Esophagus muscularis mucosa (tissue), 4 donors: ENCODE measurements around the gene NDRG2. TPM values are rescaled to one million over a fixed set of nuclear protein-coding genes. Genes with fewer than 3 reads are reported as not detected.

Experiments
- DNase-seq: peaks from one replicate; pipeline ENCODE4 v3.0.0-alpha.2; 2017; ENCODE audit errors: extremely low spot score
- H3K27ac ChIP-seq, 4 donors: fragments of 200-600 bp; sonication (generic); replicated peaks in 1 of 4; 1 replicate in 3 of 4; 2 replicates in 1 of 4; pipeline ENCODE4 v1.5.1; 2016 to 2019; ENCODE audit warnings: mild to moderate bottlenecking in 1 of 4
- H3K27me3 ChIP-seq, 4 donors: fragments of 200-600 bp; sonication (generic); one replicate each; pipeline versions ENCODE4 v1.5.1 to v1.6.0; 2016 to 2019
- H3K36me3 ChIP-seq, 4 donors: fragments of 200-600 bp; sonication (generic); one replicate each; pipeline ENCODE4 v1.5.1; 2016 to 2019
- H3K4me1 ChIP-seq, 4 donors: fragments of 200-600 bp; sonication (generic); one replicate each; pipeline ENCODE4 v1.5.1; 2016 to 2019
- H3K4me3 ChIP-seq, 4 donors: fragments of 200-600 bp; sonication (generic); 1 replicate in 2 of 4; 2 replicates in 2 of 4; pipeline ENCODE4 v1.5.1; 2016 to 2019; ENCODE audit warnings: mild to moderate bottlenecking in 4 of 4, moderate library complexity in 1 of 4
- H3K9me3 ChIP-seq, 4 donors: fragments of 200-600 bp; sonication (generic); 1 replicate in 3 of 4; 2 replicates in 1 of 4; pipeline ENCODE4 v1.5.1; 2016 to 2019
- EP300 ChIP-seq: sonication (generic); formaldehyde crosslinking; IDR thresholded peaks from one replicate; pipeline ENCODE4 v1.6.1; 2017; ENCODE audit warnings: antibody characterized with exemption
- POLR2A ChIP-seq: fragments of 450-650 bp; IDR thresholded peaks from one replicate; pipeline ENCODE4 v1.6.1; 2017; ENCODE audit warnings: antibody characterized with exemption, moderate library complexity, mild to moderate bottlenecking, low read depth
- POLR2AphosphoS5 ChIP-seq, 2 donors: sonication (generic); formaldehyde crosslinking; IDR thresholded peaks; one replicate each; pipeline ENCODE4 v1.6.1; 2017; ENCODE audit warnings: antibody characterized with exemption in 2 of 2
- WGBS: methylation state at CpG from one replicate; pipeline ENCODE4 v1.1.5; 2018; 5-methylcytosine and 5-hydroxymethylcytosine counted together
- intact Hi-C: fragments of 100-400 bp; cut with DNase I; formaldehyde crosslinking; loops from one replicate; pipeline ENCODE4 v1.15.1; 2023
- total RNA-seq, 4 donors: library from RNA; depleted of rRNA; stranded (reverse); fragments of >200 nt; gene quantifications; one replicate each; pipeline versions ENCODE4 v1.1.0 to v1.2.1, GENCODE V29; 2016
- TF ChIP-seq, protein P1 (sequence below), 3 experiments: fragments of 200-600 bp in 2 of 3; fragments of 450-650 bp in 1 of 3; sonication (generic) in 2 of 3; IDR thresholded peaks; one replicate each; pipeline ENCODE4 v1.5.1; 2017 to 2019; ENCODE audit warnings: antibody characterized with exemption in 3 of 3, mild to moderate bottlenecking in 2 of 3, moderate library complexity in 1 of 3

Gene NDRG2
- total RNA-seq = 100 to 1,000 TPM; 175 to 222 (median 201) TPM

DNA sequence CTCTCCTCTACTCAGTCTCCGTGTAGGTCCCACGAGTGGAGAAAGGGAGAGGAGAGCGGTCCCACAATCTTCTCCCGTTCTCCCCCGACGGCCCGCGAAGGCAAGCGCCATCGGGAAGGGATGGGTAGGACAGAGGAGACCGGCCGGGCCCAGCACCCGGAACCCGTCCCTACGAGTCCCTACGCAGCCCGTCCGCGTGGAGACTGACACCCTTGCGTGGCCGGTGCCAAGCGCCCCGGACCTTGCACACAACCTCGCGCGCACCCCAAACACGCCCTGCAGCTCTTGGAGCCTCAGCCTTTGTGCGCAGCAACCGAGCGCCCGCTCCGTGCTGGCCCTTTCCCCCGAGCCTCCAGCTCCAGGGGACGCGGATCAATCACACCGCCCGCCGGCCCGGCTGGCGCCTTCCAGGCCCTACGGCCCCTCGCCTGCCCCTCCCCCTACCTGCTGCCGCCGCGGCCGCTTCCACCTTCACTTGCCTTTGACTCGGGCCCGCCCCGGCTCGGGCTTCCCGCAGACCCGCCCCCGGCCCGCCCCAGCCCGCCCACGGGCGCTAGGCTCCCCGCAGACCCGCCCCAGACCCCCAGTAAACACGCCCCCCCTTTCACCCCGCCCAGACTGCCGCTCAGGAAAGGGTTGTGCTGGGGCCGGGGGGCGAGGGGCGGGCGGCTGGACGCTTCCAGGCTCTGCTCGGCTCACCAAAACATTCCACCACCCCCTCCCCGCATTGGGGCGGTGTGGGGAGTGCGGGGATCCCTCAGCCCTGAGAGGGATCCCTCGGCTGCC lies at the start of gene NDRG2:
TSS of gene NDRG2 (minus strand) at position 477 of the 786 bp plus-strand sequence. CDS start 1,746 bp downstream, outside the sequence.
- Histone ChIP-seq H3K36me3 (peaks cover 9 to 27% (median 25%) of the 10 kb centered on the region in 4 donors), H3K27me3 (no peaks in the 10 kb centered on the region), H3K4me3 (peak within 1 kb of the TSS; percentile 77 to 95 (median 88)), H3K27ac (peak within 1 kb of the TSS; percentile 90 to 96 (median 95)), H3K9me3 (no peaks in the 10 kb centered on the region), H3K4me1 (peaks cover 31 to 62% (median 47%) of the 10 kb centered on the region in 4 donors)
- peak; percentile 51 to 68 for TF ChIP-seq POLR2AphosphoS5 (IDR thresholded peaks at IDR 0.05)
- TF ChIP-seq, protein P1, sequence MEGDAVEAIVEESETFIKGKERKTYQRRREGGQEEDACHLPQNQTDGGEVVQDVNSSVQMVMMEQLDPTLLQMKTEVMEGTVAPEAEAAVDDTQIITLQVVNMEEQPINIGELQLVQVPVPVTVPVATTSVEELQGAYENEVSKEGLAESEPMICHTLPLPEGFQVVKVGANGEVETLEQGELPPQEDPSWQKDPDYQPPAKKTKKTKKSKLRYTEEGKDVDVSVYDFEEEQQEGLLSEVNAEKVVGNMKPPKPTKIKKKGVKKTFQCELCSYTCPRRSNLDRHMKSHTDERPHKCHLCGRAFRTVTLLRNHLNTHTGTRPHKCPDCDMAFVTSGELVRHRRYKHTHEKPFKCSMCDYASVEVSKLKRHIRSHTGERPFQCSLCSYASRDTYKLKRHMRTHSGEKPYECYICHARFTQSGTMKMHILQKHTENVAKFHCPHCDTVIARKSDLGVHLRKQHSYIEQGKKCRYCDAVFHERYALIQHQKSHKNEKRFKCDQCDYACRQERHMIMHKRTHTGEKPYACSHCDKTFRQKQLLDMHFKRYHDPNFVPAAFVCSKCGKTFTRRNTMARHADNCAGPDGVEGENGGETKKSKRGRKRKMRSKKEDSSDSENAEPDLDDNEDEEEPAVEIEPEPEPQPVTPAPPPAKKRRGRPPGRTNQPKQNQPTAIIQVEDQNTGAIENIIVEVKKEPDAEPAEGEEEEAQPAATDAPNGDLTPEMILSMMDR (IDR thresholded peaks at IDR 0.05) = no peak
- no peak for TF ChIP-seq POLR2A
- TF ChIP-seq EP300 = no peak
- DNase-seq = peak; percentile 95
- WGBS = under 1% methylated on average over 33 of the region's 72 CpGs
- intact Hi-C loops = no loop called here

DNA sequence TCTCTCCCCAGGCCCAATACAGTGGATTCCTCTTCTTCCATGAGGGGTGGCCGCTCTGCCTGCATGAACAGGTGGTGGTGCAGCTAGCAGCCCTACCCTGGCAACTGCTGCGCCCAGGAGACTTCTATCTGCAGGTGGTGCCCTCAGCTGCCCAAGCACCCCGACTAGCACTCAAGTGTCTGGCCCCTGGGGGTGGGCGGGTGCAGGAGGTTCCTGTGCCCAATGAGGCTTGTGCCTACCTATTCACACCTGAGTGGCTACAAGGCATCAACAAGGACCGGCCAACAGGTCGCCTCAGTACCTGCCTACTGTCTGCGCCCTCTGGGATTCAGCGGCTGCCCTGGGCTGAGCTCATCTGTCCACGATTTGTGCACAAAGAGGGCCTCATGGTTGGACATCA lies 49.1 kb upstream of the NDRG2 start:
- no peak overlapping the region for H3K4me3 ChIP-seq
- TF ChIP-seq POLR2A (no peak), POLR2AphosphoS5 (IDR thresholded peaks at IDR 0.05) (no peak), EP300 (no peak)
- TF ChIP-seq, protein P1 (IDR thresholded peaks at IDR 0.05) = no peak
- no peak for DNase-seq
- no peaks in the 10 kb centered on the region for H3K9me3 ChIP-seq
- intact Hi-C loops = no loop called here
- H3K4me1 ChIP-seq = peaks cover 28 to 48% (median 43%) of the 10 kb centered on the region in 4 donors
- no peak overlapping the region for H3K27ac ChIP-seq
- H3K36me3 ChIP-seq = peaks cover 11 to 62% (median 58%) of the 10 kb centered on the region in 4 donors
- no peaks in the 10 kb centered on the region for H3K27me3 ChIP-seq
- WGBS = 90% methylated on average over 5 of the region's 9 CpGs

DNA sequence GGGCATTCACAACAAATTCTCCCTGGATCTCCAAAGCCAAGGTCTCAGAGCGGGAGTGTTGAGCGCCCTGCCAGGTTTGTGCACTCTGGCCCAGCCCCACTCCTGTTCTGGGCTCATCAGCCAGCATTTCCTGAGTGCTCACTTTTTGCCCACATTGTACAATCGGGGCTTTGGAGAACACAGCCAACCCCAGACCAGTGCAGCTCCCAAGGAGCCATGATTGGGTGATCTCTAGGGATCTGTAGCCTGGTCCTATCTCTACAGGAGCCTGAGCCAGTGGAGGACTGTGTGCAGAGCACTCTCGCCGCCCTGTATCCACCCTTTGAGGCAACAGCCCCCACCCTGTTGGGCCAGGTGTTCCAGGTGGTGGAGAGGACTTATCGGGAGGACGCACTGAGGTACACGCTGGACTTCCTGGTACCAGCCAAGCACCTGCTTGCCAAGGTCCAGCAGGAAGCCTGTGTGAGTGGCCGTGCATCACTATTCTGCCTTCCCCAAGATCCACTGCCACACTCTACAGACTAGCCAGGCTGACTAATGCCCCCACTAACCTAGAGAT lies 48.0 kb upstream of the NDRG2 start:
- H3K9me3 ChIP-seq = no peaks in the 10 kb centered on the region
- 81% methylated on average over 4 of the region's 9 CpGs for WGBS
- H3K27ac ChIP-seq = peak overlapping the region; percentile 88 to 90 (median 90)
- H3K4me3 ChIP-seq = no peak overlapping the region
- TF ChIP-seq, protein P1 (IDR thresholded peaks at IDR 0.05) = no peak
- no peak for TF ChIP-seq POLR2AphosphoS5 (IDR thresholded peaks at IDR 0.05)
- TF ChIP-seq EP300 = no peak
- no peak for TF ChIP-seq POLR2A
- H3K27me3 ChIP-seq = no peaks in the 10 kb centered on the region
- peaks cover 11 to 51% (median 48%) of the 10 kb centered on the region in 4 donors for H3K36me3 ChIP-seq
- intact Hi-C loops = no loop called here
- DNase-seq = no peak
- H3K4me1 ChIP-seq = peaks cover 33 to 56% (median 50%) of the 10 kb centered on the region in 4 donors

DNA sequence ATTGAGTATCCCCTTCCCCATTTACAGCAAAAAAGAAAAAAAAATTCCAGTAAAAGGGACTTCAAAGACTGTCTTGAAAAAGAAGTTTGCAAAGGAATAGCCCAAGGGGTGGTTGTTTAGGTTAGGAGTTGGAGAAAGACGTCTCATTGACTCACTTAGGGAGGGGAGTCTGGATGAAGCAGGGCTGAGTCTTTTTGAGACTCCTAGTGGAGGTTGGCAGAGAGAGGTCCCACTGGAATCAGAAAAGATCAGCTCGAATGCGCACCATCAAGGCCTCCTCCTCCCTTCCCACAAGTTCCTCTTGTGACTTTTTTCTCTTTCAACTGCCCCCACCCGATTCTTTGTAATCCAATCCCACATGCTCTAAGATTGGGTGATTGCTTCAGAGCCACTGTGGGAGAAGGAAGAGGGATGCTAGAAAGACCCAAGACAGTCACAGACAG lies 47.2 kb upstream of the NDRG2 start:
- Histone ChIP-seq H3K27ac (peak overlapping the region; percentile 88 to 90 (median 90)), H3K36me3 (peaks cover 11 to 43% (median 40%) of the 10 kb centered on the region in 4 donors), H3K4me3 (peak overlapping the region; percentile 76 to 86 (median 81)), H3K27me3 (no peaks in the 10 kb centered on the region), H3K4me1 (peaks cover 33 to 56% (median 50%) of the 10 kb centered on the region in 4 donors), H3K9me3 (no peaks in the 10 kb centered on the region)
- no peak for DNase-seq
- WGBS = 22% methylated on average over 4 of the region's 4 CpGs
- no peak for TF ChIP-seq POLR2AphosphoS5 (IDR thresholded peaks at IDR 0.05)
- TF ChIP-seq, protein P1 (IDR thresholded peaks at IDR 0.05) = no peak
- intact Hi-C loops = no loop called here
